NCI-H2196 (cell line): ENCODE measurements around the gene POLD4.
A peak's percentile ranks its signal among the peaks of the same experiment; 100 is the strongest.
"Not testable (repeated sequence)": the region's sequence is repeated elsewhere in the genome, so short reads cannot be mapped to it uniquely, and the experiment has no call there.

ENCODE experiments used
- DNase-seq: peaks from one replicate; lab custom pipeline; 2025; ENCODE audit not compliant: unreplicated experiment; lab: John Stamatoyannopoulos, UW

The POLD4 gene

GRCh38 chr11:67354075-67355022, 1.0 kb upstream of the POLD4 start:
- no peak for DNase-seq

DNA sequence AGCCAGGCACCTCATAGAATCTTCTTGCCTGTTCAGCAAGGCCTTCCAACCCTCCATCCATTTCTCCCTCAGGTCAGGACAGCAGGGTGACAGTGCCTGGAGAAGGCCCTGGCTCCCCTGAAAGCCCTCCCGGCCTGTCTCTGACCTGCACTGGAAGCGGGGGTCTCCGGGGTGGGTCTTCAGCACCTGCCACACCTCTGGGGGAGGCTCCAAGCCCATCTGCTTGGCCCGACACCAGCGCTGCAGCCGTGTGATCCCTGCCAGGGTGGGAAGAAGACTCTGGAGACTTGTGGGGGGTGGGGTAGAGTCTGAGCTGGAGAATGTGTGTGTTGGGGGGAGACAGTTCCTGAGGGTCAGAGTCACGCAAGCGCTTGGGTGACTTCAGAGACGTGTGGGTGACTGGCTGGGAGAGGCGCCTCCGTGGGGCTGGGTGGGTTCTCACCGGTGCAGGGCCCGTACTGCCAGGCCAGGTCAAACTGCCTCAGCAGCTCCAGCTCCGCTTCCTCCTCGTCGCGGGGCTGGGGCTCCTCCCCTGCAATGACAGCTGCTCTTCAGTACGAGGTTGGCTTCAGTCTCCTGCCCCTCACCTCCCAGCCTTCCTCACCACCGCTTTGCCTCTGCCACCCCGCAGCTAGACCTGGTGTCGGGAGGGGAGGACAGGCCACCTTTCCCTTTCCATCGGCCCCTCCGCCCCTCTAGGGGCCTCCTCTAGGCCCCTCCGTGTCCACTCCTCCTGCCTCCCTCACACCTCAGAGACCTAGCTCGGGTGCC, 615 bp downstream of the POLD4 start:
- peak; percentile 75 for DNase-seq

DNA sequence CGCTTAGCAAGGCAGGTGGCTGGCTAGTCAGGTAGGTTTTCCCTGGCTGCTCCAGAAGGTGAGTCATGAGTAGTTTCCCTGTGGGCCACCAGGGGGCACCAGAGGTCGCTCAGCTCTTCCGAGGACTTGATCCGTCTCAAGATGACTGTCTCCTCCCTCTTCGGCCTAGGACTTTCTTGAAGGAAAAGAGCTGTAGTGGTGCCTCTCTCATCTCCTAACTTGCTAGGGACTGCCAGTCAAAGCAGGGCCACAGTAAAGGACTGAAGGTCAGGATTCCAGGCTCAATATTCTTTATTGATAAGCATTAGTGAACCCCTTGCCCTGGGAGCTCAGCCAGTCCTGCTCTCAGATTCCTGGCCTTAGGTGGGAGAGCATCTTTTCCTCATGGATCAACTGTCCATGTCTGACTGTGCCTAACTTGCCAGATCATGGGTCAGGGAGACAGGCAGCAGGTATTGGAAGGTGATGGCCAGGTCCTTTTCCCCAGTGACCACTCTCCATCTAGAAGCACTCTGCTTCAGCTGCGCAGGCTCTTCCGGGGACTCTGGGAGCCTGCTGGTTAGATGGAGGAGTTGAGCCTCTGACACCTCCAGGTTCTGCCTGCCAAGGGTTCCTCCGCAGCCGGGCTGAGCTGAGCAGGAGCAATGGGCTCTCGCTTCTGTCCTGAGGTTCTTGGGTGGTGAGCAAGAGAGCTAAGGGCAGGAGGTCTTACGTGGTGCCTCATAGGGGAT, 1.9 kb downstream of the POLD4 start:
- DNase-seq: peak; percentile 72

GRCh38 chr11:67349928-67350465, 3.3 kb downstream of the POLD4 start:
- no peak for DNase-seq

GRCh38 chr11:67349457-67349856, 3.9 kb downstream of the POLD4 start:
- no peak for DNase-seq

- DNase-seq: no peak
Measured at GRCh38 chr11:67349036-67349435, 4.3 kb downstream of the POLD4 start.

- DNase-seq: no peak
Measured at GRCh38 chr11:67347964-67348749, 5.2 kb downstream of the POLD4 start.

DNA sequence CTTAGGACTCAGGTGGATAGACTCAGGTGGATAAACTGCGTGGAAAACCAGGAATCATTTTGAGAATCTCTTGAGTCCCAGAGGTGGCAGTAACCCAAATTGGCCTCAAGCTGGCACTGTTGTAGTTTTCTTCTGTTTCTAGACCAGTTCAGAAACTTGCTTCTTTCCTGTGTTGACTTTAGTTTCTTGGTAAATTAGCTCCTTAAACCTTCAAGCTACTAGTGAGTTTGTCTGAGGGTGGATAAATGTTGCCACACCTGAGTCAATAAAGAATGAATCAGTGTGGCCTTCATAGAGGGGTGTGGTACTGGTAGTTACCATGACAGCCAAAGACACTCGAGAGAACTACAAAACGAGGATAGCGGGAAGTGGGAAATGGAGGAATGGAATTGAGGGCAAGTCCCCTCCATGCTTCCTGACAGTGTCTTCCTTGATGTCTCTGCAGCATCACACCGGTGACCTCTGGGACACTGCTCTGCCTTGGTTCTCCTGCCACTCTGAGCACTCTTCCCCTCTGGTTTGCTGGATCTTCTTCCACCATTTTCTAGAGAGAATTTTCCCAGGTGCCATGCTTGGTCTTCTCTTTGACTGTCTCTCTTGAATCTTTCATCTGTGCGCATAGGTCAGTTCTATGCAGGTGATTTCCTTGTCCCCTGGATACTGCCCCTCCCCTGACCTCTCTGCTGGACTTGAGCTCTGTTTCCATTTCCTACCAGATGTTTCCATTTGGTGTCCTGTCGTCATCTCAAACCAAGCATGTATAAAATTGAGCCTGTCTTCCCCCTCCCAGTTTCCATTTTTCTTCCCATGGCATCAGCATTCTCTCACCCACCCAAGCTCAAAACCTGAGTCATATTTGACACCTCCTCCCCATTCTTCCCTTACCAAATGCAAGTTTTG, 7.2 kb downstream of the POLD4 start:
- peak; percentile 48 for DNase-seq

DNA sequence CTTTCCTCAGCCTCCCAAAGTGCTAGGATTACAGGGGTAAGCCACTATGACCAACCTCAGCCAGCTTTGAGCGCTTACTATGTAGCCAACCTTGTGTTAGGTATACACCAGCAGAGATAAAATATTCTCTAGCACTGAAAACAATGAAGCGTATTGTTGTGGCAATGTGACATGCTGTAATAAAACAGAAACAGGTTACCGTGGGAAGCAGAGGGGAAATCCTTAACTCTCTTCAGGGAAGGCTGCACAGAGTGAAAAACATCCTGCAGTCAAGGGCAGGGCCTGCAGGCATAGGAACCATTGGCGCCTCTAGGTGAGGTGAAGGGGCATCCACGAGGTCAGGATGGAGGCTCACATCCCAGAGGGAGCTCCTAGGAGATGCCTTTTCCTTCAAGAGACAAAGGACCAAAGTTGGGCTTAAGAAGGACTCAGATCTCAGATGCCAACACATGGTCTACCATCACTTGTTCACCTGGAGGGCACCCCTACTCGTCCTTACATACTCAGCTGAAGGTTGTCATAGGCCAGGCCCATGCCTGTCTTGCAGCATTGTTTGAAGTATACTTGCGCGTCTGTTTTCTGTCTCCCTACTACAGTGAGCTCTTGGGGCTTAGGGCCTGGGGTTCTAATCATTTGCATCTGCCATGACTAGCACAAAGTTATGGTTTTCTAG, 8.0 kb downstream of the POLD4 start:
- no peak for DNase-seq

DNA sequence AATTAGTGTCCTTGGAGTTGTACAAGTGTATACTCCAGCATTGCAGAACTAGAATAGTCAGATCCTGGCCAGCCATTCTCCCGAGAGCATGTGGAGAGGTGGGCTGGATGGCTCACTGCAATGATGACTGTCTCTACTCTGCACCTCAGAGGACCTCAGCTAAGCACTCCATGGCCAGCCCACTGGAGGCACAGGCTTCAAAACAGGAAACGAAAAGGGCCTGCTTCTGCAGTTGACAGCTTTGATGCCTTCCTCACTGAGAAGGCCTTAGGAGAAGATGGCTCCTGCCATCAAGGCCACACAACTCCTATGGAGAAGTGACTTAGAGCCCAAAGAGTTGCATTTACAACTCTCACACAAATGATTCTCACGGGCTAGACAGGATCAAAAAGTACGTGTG, 9.1 kb downstream of the POLD4 start:
- DNase-seq: no peak

DNA sequence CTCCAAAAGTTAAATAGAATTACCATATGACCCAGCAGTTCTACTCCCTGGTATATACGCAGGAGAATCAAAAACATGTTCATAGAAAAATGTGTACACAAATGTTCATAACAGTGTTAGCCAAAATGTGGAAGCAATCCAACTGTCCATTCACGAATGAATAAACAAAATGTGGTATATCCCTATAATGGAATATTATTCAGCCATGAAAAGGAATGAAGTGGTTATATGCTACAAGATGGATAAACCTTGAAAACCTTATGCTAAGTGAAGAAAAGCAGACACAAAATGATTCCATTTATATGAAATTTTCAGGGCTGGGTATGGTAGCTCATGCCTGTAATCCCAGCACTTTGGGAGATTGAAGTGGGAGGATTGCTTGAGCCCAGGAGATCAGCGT, 16.1 kb downstream of the POLD4 start:
- no peak for DNase-seq

- DNase-seq: no peak
Measured at GRCh38 chr11:67332081-67332691, 21.2 kb downstream of the POLD4 start.

DNA sequence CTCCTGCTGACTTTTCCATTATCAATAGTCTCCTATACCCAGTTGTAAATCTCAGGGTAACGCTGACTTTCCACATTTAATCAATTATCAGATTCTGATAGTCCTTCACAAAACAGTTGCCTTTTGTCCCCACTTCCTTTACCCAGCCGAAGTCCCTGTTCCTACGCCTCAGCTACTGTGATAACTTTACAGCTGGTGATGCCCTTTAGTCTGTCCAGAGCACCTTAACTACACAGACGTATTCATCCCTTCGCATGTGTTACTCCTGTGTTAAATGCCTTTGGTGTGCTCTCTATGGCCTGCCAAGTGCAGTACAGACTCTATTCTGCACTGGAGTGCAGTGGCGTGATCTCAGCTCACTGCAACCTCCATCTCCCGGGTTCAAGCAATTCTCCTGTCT, 29.8 kb downstream of the POLD4 start:
- no peak for DNase-seq

DNA sequence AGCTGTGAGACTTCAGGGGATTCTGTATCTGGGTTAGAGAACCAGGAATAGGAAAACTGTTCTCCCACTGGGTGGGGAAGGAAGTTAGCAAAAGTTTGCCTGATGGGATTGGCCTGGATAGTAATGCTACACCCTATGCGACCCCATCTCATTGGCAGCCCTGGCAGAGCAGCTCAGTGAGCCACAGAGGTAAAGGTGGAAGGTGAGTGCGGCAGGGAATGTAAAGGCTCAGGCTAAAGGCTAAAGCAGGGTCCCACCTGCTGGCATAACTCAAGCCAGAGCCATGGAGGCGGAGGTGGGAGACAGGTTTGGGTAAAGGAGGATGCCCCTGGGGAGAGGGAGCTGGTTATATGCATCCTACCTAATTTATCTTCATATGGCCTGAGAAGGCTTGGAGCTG, 31.3 kb downstream of the POLD4 start:
- no peak for DNase-seq

DNA sequence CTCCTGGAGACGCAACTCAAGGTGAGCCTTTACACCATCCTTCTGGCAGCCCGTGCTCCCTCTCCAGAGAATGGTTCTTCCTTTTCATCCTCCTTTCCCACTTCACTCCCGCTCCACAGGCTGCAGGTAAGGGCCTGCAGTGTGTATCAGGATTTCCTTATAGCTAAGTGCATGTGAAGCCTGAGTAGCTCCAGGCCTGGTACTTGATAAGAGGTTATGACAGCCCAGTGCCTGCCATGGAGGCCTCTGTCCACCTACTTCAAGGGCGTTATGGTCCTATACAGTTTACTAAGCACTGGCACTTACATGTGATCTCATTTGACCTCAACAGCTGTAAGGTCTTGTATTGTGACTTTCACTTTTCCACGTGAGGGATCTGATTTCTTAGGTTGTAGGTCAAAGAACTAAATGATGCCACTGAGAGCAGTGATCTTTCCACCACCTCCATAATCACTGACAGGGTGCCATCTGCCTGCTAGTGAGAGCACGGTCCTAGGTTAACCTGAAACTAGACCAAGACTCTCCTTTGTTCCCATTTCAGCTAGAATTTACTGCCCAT, 32.0 kb downstream of the POLD4 start:
- DNase-seq: no peak

DNA sequence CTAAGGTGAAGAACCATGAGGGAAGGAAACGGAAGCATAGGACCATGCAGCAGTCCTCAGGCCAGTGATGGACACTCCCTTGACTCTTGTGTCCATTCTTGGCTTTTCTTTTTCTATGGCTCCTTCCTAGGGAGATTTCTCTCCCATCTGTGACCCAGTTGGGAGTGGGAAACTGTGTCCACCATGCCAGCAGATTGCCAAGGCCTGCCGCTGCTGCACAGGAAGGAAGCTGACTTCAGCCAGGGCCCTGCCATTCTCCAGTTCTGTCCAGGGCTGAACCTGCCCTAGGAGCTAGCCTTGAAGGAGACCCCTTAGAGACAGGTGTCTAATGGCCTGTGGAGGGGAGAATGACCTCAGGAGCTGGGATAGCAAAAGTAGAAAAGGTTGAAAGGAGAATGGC, 32.7 kb downstream of the POLD4 start:
- DNase-seq: no peak

DNA sequence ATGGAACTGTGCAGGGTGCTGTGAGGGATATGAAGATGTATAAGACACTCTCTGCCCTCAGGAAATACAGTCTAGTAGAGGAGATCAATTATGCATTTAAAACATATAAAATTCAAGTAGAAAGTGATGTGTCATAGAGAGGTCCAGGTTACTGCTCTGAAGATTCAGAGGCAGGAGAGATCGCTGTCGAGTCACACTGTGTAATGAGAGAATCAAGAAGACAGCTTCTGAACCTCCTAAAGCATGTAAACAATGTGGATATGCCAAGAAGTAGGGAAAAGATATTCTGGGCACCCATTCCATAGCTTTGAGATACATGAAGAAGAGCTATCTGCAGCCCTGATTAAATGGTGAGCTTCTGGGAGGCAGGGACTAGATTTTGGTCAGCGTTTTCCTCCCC, 33.3 kb downstream of the POLD4 start:
- no peak for DNase-seq

- not testable (repeated sequence) for DNase-seq
Measured at GRCh38 chr11:67318876-67319275, 34.5 kb downstream of the POLD4 start.
